Measurements from ENCODE around the gene ZNF536.
"Not testable (repeated sequence)": the region's sequence is repeated elsewhere in the genome, so short reads cannot be mapped to it uniquely, and the experiment has no call there.

The ZNF536 gene

DNA sequence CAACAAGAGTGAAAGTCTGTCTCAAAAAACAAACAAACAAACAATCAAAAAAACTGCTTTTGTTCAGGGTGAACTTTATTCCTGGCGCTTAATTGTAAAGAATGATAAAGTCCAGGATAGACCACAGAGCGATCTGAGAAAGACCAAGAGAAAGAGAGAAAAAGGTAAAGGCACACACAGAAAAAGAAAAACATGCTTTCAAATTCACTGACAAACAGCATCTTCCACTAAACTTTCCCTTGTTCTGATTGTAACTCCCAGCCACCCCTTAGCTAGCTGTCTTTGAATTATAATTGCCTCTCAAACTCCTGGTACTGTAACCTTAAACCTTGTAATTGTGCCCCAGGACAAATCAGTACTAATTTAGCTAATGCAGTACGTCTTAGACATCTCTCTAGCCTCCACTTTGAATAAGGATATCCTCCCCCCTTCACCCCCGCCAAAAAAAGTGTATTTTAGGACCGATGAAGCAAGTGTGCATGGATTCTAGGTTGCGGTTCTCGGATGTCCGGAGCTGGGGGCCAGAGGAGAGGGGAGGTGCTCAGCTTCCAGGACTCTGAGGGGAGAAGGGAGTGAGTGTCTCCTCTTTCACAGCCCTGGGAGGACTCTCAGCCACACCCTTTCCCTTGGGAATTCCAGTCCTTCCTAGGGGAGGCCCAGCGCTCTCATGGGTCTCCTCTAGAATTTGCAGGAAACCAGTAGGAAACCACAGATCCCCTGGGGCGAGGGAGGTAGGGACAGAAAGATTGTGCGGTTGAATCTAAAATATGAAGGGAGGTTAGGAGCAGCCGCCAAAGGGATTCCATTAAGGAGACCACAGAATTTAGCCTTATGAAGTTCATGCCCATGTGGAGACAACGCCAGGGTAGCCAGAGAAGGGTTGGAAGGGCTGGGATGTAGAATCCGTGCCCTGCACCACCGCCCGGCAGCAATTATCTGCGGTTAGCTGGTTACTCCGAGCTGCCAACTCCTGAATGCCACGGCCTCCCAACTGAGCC lies 19.7 kb downstream of the ZNF536 start:
- no peak for DNase-seq

DNA sequence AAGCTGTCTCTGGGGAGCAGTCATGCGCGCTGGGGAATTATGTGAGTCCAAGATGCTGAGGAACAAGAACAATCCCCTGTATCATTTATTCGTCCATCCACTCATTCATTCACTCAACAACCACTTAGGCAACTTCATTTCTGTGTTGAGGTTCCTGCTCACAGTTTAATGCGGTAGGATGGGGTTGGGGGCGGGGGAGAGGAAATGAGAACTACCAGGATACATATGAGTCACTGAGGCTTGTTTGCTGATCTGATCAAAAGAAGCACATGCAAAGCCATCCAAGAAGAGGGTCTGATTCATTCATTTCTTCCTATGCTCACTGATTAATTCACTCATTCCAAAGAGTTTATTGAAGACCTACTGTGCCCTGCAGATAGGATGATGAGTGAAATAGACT lies 20.9 kb downstream of the ZNF536 start:
- no peak for DNase-seq

DNA sequence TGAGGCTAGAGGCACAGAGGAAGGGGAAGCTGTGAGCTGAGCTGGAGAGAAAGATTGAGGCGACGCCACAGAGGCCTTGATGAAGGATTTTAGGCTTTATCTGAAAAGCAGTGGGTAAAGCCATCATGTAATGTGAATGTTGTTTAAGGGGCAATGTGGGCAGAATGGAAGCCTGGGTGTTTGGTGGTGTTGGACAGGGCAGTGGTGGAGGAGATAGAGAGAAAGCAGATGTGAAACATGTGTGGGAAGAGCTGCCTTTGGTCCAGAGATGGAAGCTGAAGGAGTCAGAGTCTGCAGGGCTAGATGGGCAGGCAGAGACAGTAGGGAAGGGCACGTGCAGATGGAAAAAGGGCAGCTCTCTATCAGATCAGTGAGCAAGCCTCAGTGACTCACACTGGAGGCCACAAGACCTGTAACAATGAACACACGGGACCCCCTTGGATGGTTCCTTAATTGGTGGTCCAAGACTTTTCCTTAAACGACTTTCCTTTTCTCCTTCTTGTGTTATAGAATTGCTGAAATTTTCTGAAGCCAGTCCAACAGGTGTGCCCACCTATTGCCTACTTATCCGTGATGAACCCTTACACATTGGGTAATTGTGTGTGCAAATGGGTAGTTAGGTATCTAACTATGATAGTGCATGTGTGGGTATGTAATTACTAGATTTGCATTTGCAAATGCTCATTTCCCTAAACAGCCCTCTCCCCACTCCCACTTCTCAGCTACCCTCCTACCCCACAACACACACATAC lies 21.7 kb downstream of the ZNF536 start:
- DNase-seq = no peak

DNA sequence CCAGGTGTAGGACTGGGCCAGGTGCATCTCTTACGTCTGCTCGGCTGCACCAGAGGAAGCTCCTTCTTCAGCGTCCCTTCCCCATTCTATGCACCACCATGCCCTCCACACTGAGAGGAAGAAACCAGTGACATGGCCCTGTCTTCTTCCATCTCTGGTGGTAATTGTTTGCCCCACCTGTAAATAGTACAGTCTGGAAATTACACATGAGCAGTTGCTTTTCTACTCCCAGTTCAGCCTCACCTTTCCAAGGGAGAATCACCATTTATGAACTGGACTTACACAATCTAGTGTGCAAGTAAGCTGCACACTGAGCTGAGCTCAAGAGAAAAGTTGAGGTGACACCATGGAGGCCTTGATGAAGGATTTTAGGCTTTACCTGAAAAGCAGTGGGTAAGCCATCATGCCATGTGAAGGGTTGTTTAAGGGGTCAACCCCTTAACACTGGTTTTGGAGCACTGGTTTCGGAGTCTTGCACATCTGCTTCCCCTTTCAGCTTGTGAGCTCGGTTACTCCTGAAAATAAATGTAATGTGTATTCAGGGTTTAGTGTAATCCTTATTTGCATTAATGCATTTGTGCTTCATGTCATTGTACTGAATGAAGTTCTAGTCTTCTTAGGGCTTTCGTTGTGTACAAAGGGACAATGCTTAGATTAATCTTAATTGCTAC lies 22.4 kb downstream of the ZNF536 start:
- no peak for DNase-seq

DNA sequence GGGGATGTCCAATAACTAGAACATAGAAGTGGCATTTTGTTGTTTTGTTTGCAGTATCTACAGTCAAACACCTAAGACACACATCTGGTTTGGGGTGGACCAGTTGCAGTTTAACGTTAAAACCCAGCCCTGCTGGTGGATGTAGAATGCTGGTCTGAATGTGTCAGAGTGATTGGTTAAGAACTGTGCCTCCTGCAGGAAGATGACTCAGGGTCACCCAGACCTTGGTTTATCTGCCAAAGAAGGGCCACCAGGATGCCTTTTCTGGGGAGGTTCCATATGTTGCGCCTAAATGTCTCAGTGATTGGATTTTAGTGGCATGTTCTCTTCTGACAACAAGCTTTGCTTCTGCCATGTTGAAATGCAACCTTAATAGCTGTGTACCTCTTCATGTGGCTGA lies 23.1 kb downstream of the ZNF536 start:
- DNase-seq = no peak

DNA sequence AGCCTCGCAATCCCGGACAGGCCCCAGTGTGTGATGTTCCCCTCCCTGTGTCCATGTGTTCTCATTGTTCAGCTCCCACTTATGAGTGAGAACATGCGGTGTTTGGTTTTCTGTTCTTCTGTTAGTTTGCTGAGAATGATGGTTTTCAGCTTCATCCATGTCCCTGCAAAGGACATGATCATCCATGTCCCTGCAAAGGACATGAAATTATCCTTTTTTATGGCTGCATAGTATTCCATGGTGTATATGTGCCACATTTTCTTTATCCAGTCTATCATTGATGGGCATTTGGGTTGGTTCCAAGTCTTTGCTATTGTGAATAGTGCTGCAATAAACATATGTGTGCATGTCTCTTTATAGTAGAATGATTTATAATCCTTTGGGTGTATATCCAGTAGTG lies 26.4 kb downstream of the ZNF536 start:
- not testable (repeated sequence) for DNase-seq

DNA sequence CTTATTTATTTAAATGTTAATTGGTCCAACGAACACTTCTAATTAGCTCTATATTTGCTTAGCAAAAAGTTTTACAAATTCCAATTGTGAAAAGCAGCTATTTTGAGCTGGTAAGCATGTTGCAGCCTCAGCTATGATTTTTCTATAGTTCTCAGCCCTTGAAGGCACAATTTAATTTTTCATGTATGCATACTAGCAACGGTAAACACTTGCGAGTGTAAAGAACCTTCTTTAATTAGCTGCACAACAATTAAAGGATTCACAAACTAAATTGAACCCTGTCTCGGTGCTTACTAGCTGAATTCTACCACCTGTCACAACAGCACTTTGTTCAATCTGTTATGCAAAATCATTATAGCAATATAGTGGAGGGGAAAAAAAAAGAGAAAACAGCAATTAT lies 29.8 kb downstream of the ZNF536 start:
- DNase-seq = no peak

DNA sequence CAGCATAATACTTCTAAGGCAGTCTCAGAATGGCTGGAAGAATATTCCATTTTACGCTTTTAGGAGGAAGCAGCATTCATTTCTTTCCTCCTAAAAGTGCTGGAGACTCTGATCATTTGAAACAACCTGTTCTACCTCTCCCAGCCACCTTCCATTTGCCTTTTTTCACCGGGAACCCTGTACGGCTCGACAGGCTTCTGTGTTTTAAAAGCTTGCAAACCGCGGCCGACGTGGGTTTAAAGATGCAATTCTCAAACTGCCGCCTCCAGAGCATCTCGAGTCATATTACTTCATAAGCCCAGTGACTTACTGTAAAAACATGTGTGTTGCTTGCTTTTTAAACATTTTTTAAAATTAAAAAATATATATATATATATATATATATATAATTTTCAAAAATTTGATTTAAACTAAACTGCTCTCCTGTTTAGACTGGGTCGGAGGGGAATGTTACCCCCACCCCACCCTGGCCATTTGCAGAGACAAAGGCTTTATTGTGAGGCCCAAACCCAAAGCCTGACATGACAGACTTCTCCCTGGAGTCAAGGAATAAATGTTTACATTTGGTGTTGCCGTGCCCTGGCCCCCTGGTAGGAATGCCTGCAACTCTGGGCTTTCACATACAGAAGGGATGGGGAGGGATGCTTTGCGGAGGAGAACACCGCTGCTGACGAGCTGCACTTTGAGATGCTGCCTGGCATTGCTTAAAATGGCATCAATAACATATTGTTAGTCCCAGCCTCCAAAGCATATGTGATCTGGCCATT lies 30.4 kb downstream of the ZNF536 start:
- DNase-seq = no peak

DNA sequence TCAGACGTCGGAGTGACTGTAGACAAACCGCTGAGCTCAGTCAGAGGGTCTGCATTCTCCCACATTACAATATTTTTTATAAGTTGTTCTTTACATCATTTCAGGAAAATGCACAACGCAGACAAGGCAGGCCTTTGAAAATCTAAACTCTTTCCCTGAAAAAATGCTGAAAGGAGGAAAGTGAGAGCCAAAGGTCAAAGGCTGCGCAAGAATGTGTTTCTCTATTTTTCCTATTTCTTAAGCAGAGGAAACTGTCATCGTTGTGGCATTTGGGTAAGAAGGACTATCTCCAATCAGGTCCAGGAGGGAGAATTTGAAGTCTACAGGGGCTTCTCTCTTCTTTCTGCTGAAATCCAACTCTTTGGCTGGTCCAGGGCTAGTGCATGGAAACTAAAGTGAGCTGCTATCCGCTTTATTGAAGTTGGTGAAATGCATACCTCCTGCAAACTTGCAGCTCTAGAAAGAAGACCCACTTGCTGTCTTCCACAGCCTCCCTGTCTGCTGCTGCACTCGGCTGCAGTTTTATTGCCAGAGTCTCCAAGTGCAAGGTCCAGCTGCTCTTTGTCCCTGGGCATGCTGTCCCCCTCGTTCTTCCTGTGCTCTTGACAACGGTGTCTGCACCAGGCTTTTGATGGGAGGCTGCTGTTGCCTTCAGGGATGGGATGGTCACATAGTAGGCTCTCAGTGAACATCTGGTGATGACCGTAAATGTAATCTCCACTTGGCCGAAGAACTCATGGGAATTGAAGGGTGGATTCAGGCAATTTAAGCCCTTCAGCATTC lies 31.2 kb downstream of the ZNF536 start:
- DNase-seq = no peak

DNA sequence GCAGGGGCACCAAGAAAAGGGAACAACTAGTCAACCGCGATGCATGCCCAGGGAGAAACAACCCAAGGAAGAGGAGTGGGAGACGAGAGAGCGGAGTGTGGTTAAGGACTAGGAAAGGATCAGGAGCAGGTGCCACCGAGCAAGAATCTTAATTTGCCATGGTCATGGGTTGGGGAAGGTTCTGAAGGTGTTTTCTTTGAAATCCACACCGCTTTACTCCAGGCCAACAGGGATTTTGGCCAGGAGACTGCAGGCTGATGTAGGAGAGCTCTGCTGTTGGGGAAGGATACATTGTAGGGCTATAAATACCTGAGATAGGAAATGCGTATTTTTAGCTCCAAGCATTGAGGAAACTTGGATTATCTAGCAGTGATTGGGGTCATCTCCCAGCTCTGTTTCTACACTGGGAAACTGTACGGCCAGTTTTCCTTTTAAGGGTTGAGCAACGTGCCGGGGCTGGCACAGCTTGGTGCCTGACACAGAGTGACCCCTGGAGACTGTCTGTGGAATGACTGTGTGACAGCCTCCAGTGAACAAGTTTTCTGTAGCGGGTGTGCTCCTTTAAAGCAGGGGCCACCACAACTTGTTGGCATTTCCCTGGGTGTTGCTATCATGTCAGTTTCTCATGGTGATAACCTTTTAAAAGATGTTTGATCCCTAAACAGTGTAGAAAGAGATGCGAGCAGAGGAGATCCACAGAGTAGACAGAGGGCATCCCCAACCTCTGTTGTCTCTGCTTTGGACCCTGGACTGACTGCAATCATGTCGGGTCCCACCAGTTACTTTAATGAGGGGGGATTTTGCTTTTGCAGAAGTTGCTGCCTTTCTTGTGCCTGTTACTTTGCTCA lies 34.3 kb downstream of the ZNF536 start:
- no peak for DNase-seq

DNA sequence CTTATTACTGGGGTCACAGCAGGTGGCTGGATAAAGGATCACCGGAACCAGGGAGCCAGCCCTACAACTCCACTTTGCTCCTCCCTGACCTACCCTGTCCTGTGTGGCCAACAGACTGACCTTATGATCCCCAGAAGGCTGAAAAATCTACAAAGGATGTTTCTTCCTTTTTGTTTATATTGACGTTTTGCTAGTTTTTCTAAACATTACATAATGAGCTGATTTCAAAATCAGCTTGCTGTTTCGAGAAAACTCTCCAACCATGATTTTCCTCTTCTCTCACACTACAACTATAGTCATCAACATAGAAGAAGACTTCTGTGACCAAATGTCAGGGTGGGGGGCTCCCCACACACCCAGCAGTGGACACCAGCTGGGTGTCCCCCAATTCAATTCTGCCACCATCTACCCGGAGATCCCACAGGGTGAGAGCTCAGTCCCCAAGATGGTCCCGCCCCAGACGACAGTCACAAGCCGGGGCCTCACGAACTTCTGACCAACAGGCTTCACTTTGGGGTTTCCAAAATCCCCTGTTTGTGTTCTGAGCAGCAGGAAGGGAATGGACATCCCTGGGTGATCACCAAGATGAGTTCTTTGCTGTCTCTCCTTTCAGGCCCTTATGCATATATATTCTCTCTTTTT lies 35.0 kb downstream of the ZNF536 start:
- no peak for DNase-seq

DNA sequence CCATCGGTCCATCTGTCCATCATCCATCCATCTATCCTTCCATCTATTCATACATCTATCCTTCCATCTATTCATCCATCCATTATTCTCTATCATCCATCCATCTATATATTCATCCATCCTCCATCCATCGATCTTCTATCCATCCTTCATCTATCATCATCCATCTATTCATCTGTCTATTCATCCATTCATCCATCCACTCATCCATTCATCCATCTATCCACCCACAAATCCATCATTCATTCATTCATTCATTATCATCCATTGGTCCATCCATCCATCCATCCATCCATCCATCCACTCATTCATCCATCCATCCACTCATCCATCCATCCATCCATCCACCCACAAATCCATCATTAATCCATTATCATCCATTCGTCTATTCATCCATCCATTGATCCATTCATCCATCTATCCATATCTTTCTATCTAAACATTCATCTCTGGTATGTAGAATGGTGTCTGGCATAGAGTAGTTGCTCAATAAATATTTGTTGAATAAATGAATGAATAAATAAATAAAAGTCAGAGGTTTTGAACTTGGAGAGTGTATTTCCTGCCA lies 36.6 kb downstream of the ZNF536 start:
- DNase-seq = no peak

DNA sequence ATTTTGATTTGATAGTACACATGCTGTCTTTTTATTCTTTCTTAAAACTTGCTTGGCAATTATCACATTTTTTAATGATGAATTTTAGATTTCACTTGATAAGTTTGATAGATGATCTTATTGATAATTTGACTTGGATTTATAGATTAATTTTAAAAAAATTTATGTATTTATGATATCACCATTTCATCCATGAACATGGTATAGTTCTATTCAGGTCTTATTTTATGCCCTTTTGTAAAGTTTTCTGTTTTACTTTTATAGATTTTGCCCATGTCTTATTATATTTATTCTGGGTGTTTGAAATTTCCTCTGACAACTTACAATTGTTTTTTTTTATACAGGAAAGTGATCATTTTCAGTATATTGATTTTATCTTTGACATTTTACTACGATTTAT lies 39.5 kb downstream of the ZNF536 start:
- no peak for DNase-seq

DNA sequence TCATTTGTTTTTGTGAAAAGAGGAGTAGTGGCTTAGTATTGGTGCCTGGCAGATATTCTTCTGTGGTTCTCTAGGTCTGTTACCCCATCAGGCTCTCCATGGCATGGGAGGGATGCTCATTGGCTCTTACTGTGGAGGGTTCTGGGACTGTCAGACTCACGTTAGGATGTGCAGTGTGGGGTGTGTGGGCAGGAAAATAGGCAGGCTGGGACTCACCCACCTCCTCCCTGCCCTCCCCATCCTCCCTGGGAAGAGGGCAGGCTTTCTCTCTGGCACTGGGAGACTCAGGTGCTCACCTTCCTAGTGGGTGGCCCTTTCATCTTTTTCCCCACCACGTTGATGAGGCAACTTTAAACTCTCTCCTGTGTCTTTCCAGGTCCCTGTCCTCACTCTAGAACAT lies 44.2 kb downstream of the ZNF536 start:
- no peak for DNase-seq

DNA sequence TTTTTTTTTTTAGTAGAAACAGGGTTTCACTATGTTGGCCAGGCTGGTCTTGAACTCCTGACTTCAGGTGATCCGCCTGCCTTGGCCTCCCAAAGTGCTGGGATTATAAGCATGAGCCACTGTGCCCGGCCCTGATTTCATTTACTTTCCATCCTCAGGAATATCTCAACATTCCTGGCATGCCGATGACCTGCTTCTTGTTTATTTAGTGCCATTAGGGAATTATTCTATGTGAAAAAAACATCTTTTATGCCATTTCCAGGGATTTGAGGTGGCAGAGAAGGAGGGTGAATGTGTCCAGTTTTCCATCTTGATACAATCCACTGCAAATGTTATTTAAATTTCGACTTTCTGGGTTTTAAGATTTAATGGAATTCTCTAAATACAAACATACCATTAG lies 45.0 kb downstream of the ZNF536 start:
- DNase-seq = not testable (repeated sequence)

DNA sequence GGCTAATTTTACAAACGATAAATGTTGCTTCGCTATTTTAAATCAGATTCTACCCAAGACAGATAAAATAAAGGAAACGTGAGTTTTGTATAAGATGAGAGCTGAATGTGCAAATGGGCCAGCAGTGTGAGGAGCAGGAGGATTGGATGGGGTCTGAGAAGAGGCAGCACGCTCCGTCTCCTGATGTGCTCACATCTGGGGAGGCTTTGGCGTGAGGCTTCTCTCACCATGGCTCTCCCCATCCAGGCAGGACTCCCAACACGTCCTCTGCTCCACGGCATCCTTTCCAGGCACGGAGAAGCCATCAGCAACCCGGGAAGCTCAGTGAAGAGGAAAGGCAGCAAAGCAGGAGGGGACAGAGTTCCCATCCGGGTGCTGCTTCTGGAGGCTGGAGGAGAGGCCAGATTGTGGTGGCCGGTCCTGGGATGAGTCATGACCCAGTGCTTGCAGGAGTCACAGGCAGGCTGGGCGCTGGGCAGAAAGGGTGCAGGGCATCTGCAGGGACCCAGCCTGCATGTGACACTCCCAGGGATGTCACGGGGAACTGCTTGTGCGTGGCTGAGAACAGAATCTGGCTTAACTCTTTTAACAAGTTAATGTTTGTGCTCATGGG lies 47.5 kb downstream of the ZNF536 start:
- no peak for DNase-seq

DNA sequence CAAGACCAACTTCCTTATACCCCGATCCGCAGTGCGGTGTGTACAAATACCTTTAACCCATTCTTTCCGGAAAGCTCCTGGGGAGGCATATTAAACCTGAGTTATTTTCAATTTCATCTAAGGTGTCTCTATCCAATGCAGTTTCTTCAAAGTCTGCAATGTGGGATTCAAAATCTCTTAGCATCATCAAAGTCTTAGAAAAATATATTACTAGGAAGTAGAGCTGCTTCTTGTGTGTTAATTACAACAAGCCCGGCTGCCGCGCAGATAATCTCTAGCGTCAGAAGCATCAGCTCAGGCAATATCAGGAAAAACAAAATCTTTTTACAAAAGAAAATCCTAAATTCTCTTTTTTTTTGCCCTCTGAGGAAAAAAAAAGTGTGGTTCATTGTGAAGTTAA lies 48.1 kb downstream of the ZNF536 start:
- DNase-seq = no peak

DNA sequence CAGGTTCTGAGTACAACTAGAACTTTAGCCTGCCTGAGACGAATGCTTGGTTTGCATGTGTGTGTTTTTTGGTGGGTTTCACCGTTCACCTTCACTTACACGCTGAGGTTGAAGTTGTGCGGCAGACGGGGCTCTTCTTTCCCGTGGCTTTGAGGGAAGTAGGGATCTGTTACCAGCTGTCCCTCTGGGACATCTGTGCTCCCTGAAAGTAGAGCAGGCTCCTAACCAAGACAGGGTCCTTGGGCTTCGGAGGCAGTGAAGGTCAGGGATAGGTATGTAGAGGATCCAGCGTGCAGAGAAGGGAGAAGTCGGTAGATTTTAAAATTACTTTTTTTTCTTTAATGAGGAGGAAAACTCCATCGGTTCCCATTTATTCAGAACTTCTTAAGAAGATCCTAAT lies 48.7 kb downstream of the ZNF536 start:
- DNase-seq = no peak

DNA sequence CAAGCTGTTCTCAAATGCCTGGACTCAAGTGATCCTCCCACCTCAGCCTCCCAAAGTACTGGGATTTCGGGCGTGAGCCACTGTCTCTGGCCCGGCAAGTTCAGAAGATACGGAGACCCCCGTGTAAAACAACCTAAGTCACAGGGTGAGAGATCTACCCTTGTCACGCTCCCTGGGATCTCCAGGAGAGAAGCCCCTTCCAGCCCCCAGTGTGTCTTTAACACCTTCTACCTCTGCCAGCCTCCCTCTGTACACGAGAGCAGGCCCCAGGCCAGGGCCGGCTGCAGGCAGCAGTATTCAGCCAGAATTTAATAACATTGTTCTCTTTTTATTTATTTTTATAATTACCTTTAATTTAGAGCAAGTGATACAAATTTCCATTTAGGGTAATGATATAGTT lies 49.4 kb downstream of the ZNF536 start:
- DNase-seq = no peak

DNA sequence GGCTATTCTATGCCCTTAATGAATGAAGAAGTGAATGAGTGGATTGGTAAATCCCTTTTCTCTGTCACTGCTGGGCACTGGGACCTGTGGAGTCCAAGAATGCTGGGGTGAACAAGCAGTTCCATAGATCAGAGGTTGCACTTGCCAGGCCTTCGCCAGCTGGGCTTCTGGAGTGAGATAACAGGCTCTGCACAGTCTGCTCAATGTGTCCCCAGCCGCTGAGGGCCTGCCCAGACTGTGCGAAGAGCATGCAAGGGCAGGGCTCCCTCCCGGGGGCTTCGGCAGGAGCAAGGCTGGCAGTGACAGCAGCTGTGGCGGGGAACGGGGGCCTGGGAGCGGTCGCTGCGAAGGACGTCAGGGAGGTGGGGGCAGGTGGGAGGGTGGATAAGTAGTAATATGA lies 51.3 kb downstream of the ZNF536 start:
- DNase-seq = no peak
